Measurements from ENCODE around the gene FMR1NB.

FMR1NB gene

DNA sequence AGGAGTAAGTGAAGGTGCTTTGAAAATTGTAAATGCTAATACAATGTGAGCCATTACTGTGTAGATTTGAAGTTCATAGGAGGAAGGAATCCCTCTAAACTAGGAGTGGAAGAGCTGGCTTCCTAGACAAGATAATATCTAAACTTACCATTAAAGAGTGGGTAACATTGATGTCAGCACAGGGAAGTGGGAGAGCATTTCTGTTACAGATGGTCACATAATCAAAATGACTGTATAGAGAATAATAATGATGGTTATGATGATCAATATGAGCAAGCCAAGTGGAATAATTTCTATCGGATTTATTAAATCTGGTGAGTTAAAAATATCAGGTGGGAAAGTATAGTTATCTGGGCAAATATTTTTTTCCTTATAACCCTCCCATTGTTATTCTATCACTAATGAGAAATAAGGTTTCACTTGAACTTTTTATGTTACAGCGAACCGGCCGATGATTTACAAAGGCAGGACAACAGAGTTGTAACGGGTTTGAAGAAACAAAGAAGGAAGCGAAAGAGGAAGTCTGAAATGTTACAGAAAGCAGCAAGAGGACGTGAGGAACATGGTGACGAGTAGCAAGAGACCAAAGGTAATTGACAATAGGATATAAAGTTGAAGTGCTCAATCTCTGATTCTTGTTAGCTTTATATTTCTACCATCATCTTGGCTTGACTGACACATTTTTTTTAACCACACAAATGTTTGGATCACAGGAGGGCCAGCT lies 43.5 kb downstream of the FMR1NB start:
- Mint-ChIP-seq H3K4me3 (no peak overlapping the region), H3K27me3 (peaks cover 5 to 9% of the 10 kb centered on the region in 2 donors), H3K9me3 (no peaks in the 10 kb centered on the region), H3K27ac (peak overlapping the region in 1 of 2 donors; percentile 30), H3K36me3 (ENCODE audit: insufficient read depth) (no peaks in the 10 kb centered on the region), H3K4me1 (ENCODE audit: low read depth in 2 of 2) (no peaks in the 10 kb centered on the region)
- no peak for ATAC-seq (replicated peaks)
- DNase-seq, result no peak

DNA sequence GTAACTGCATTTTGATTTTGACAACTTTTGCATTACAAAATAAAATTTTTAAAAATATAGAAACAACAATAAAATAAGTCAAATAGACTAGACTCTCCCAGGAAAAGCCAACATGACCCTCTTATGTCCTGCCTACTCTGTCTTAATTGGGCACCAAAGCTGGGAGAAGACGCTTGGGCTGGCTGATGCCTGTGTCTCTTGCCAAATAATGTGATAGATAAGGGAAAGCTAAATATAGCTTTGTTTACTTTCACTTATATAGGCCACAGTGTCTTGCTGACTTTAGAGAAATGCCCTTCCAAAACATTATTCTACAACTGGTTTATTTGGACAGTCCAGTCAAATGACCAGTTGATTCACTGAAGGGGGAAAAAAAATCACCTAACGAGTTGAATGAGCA lies 54.2 kb downstream of the FMR1NB start:
- Mint-ChIP-seq H3K4me3 (no peak overlapping the region), H3K27ac (no peak overlapping the region), H3K4me1 (ENCODE audit: low read depth in 2 of 2) (no peaks in the 10 kb centered on the region), H3K27me3 (no peaks in the 10 kb centered on the region), H3K36me3 (ENCODE audit: insufficient read depth) (no peaks in the 10 kb centered on the region), H3K9me3 (no peaks in the 10 kb centered on the region)
- DNase-seq (no peak), ATAC-seq (replicated peaks) (no peak)

DNA sequence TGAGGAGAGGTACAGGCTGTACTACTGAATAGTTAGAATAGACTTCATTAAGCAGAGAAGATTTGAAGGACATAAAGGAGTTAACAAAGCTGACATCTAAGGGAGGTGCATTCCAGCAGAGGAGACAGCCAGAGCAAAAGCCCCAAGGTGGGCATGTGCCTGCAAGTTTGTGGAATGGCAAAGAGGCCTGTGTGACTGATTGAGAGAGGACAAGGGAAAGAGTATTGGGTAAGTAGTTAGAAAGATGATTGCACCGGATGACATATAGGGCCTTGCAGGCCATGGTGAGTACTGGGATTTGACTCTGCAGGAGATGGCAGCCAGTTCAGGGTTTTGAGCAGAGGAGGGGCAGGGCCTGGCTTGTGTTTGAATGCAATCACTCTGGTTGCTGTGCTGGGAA lies 55.9 kb downstream of the FMR1NB start:
- H3K27ac Mint-ChIP-seq, result no peak overlapping the region
- H3K4me3 Mint-ChIP-seq, result no peak overlapping the region
- H3K4me1 Mint-ChIP-seq (ENCODE audit: low read depth in 2 of 2), result no peaks in the 10 kb centered on the region
- H3K9me3 Mint-ChIP-seq, result no peaks in the 10 kb centered on the region
- no peaks in the 10 kb centered on the region for H3K27me3 Mint-ChIP-seq
- no peaks in the 10 kb centered on the region for H3K36me3 Mint-ChIP-seq (ENCODE audit: insufficient read depth)
- DNase-seq (no peak), ATAC-seq (replicated peaks) (no peak)

DNA sequence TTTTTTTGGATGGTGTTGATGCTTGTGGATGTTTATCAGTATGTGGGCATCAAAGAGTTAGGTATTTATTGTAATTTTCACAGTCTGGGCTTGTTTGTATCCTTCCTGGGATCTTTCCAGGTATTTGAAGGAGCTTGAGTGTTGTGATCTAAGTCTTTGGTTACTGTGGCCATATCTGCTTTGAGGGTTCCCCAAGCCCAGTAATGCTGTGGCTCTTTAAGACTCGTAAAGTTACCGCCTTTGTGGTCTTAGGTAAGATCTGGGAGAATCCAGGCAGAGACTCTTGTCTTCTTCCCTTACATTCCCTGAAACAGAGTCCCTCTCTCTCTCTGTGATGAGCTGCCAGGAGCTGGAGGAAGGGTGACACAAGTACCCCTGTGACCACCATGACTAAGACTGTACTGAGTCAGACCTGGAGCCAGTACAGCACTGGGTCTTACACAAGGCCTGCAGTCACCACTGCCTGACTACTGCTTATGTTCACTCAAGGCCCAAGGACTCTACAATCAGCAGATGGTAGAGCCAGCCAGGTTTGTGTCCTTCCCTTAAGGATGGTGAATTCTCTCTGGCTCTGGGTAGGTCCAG lies 62.2 kb downstream of the FMR1NB start:
- H3K9me3 Mint-ChIP-seq, result no peaks in the 10 kb centered on the region
- no peaks in the 10 kb centered on the region for H3K36me3 Mint-ChIP-seq (ENCODE audit: insufficient read depth)
- H3K4me3 Mint-ChIP-seq, result no peak overlapping the region
- H3K4me1 Mint-ChIP-seq (ENCODE audit: low read depth in 2 of 2), result no peaks in the 10 kb centered on the region
- DNase-seq, result no peak
- no peaks in the 10 kb centered on the region for H3K27me3 Mint-ChIP-seq
- no peak for ATAC-seq (replicated peaks)
- H3K27ac Mint-ChIP-seq, result no peak overlapping the region

DNA sequence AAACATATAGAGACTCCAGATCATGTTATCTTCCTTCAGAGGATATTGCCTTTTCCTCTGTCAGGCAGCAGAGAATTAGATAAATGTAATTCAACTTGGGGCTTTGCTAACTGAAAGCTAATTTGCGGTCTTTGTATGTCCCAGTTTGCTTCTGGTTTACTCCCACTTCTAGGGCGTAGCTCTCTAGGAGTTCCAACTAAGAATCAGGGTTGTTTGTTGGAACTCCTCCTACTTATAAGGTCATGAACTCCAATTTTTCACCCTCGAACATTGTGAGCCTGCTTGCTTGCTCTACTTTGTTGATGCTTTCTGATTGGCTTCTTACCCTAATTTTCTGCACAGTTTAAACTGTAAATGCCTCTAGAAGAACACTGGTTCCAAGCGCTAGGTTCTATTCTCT lies 66.1 kb downstream of the FMR1NB start:
- no peak for DNase-seq
- Mint-ChIP-seq H3K27me3 (no peaks in the 10 kb centered on the region), H3K4me1 (ENCODE audit: low read depth in 2 of 2) (no peaks in the 10 kb centered on the region), H3K4me3 (no peak overlapping the region), H3K36me3 (ENCODE audit: insufficient read depth) (no peaks in the 10 kb centered on the region), H3K9me3 (no peaks in the 10 kb centered on the region), H3K27ac (no peak overlapping the region)
- no peak for ATAC-seq (replicated peaks)

DNA sequence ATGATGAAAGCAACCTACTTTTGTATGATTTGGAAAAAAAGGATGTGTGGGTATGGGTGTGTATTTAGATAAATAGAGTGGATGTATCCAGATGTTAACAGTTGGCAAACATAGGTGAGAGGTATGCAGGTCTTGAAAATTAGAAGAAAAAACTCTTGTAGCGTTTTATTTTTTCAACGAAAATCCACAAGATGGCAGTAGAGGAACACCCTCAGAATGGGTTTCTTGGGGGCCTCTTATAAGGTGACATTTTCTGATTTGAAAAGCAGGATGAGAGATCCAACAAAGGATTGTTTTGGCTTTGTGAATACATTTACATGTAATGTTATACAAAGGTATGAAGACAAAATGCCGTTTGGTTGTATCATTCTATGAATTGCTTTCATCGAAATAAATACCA lies 68.3 kb downstream of the FMR1NB start:
- Mint-ChIP-seq H3K4me1 (ENCODE audit: low read depth in 2 of 2) (no peaks in the 10 kb centered on the region), H3K27ac (no peak overlapping the region), H3K27me3 (no peaks in the 10 kb centered on the region), H3K4me3 (no peak overlapping the region), H3K36me3 (ENCODE audit: insufficient read depth) (no peaks in the 10 kb centered on the region), H3K9me3 (no peaks in the 10 kb centered on the region)
- DNase-seq (peak in 2 of 3 experiments; percentile 1 to 2), ATAC-seq (replicated peaks) (no peak)

DNA sequence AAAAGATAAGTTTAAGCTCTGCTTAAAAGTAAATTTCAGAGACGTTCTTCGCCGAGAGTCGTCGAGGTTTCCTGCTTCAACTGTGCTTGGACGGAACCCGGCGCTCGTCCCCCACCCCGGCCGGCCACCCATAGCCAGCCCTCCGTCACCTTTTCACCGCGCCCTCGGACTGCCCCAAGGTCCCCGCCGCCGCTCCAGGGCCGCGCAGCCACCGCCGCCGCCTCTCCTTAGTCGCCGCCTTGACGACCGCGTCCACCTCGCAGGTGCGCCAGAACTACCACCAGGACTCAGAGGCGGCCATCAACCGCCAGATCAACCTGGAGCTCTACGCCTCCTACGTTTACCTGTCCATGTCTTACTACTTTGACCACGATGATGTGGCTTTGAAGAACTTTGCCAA lies 70.8 kb downstream of the FMR1NB start:
- Mint-ChIP-seq H3K4me3 (no peak overlapping the region), H3K4me1 (ENCODE audit: low read depth in 2 of 2) (no peaks in the 10 kb centered on the region), H3K36me3 (ENCODE audit: insufficient read depth) (no peaks in the 10 kb centered on the region), H3K27ac (no peak overlapping the region), H3K9me3 (no peaks in the 10 kb centered on the region), H3K27me3 (no peaks in the 10 kb centered on the region)
- ATAC-seq (replicated peaks), result no peak
- DNase-seq, result no peak

DNA sequence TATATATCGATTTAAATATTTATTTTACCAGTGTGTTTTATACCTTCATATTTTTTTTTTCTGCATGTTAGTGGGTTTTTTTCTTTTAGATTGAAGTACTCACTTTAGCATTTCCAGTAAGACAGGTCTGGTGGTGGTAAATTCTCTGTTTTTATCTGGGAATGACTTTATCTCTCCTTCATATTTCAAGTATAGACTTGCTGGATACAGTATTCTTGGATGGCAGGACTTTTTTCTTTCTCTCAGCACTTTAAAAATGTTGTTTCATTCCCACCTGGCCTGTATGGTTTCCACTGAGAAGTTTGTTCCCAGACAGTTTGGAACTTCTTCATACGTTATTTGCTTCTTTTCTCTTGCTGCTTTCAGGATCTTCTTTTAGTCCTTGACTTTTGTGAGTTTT lies 86.1 kb downstream of the FMR1NB start:
- DNase-seq, result no peak
- Mint-ChIP-seq H3K36me3 (ENCODE audit: insufficient read depth) (no peaks in the 10 kb centered on the region), H3K4me1 (ENCODE audit: low read depth in 2 of 2) (no peaks in the 10 kb centered on the region), H3K9me3 (no peaks in the 10 kb centered on the region), H3K27ac (no peak overlapping the region), H3K4me3 (no peak overlapping the region), H3K27me3 (peaks cover 0 to 5% of the 10 kb centered on the region in 2 donors)
- no peak for ATAC-seq (replicated peaks)

DNA sequence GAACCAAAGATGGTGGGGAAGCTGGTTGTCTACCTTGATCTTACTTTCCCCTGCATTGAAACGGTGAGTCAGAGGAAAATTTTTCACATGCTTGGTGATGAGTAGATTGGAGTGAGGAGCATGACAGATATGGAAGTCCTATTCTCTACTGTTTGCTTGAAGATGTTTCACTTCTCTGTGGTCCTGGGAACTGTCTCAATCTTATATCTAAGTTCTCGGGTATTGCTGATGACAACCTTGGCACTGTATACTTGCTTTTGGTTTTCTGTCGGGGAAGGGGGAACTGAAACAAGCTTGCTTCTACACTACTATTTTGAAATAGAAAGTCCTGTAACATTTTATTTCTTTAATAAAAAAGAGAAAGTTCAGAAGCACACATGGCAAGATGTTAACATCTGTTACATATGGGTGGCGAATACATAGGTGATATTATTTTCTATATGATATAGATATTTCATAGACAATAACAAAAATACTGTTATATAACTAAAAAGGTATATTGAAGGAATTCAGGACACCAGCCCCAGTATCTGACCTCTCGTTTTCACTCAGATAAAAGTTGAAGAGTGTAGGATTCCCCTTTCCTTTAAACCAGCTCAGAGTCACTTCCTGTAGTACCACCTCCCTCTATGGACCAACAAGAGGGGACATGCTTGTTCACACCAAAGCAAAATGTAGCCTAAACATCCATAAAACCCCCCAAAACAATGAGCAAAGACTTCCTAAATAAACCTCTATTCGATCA lies 88.8 kb downstream of the FMR1NB start:
- peaks cover 0 to 11% of the 10 kb centered on the region in 2 donors for H3K27me3 Mint-ChIP-seq
- H3K4me3 Mint-ChIP-seq, result no peak overlapping the region
- DNase-seq, result no peak
- no peak overlapping the region for H3K27ac Mint-ChIP-seq
- no peaks in the 10 kb centered on the region for H3K9me3 Mint-ChIP-seq
- ATAC-seq (replicated peaks), result no peak
- no peaks in the 10 kb centered on the region for H3K36me3 Mint-ChIP-seq (ENCODE audit: insufficient read depth)
- no peaks in the 10 kb centered on the region for H3K4me1 Mint-ChIP-seq (ENCODE audit: low read depth in 2 of 2)

DNA sequence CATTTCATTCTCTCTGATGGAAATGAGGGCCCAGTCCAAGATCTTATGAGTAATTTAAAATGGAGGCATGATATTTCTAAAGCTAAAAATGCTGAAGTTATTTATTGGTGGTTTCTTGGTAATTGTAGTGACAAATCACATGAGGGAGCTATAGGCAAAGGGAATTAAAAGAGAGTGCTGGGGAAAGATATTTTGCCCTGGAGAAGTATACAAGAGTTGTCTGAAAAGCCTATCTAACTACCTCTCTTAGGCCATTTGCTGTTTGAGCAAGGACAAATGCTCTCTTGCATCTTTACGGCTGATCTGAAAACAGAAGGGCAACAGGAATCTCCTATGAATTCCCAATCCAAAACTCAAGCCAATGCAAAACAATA lies 89.4 kb downstream of the FMR1NB start:
- H3K27me3 Mint-ChIP-seq, result peaks cover 0 to 9% of the 10 kb centered on the region in 2 donors
- no peaks in the 10 kb centered on the region for H3K4me1 Mint-ChIP-seq (ENCODE audit: low read depth in 2 of 2)
- H3K36me3 Mint-ChIP-seq (ENCODE audit: insufficient read depth), result no peaks in the 10 kb centered on the region
- H3K9me3 Mint-ChIP-seq, result no peaks in the 10 kb centered on the region
- ATAC-seq (replicated peaks) (no peak), DNase-seq (no peak)
- no peak overlapping the region for H3K4me3 Mint-ChIP-seq
- H3K27ac Mint-ChIP-seq, result no peak overlapping the region
